HG03432 (cell line): Measurements from ENCODE around the gene MRTO4.
"Not testable (repeated sequence)": the region's sequence is repeated elsewhere in the genome, so short reads cannot be mapped to it uniquely, and the experiment has no call there.

Experiments used
- ATAC-seq: cut with Tn5 transposase; IDR thresholded peaks from one replicate; pipeline ENCODE4 v1.9.1; 2021; ENCODE audit warnings: mild to moderate bottlenecking, moderate library complexity; ENCODE audit not compliant: unreplicated experiment

The MRTO4 gene

DNA sequence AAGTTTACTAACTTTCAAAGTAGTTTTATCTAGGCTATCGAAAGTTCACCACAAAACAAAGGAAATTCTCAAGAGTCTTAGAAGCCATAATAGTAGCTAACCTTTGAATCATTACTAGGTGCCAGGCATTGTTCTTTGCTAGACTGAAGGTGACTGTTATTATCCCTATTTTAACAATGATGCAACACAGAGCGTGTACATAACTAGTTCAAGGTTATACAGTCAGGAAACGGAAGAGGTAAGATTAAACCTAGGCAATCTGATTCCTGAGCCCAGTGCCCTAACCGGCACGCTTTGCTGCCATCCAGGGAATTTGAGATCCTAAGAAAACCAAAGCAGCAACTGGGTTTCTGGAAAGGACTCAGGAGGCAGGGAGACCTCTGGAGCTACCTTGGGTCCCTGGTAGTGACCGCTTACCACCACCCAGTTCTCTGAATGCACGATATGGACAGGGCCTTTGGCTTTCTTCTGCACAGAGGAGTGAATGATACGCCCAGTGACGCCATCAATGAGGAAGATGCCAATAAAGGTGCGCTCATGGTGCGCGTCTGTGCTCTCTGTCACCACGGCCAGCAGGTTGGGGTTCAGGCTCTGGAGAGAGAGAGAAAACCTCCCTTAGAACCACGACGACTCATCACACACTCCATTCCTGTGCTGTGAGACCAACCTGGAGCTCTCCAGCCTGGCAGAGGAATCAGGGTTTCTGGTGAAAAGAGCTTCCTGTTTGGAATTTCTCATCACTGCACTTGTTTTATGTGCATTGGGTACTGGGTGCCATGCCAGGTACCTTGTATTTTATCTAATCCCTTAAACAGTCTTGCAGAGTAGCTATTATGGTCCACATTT is 28.4 kb upstream of the MRTO4 start:
- no peak for ATAC-seq

- ATAC-seq = no peak
Observed at GRCh38 chr1:19229229-19229628, 22.4 kb upstream of the MRTO4 start.

DNA sequence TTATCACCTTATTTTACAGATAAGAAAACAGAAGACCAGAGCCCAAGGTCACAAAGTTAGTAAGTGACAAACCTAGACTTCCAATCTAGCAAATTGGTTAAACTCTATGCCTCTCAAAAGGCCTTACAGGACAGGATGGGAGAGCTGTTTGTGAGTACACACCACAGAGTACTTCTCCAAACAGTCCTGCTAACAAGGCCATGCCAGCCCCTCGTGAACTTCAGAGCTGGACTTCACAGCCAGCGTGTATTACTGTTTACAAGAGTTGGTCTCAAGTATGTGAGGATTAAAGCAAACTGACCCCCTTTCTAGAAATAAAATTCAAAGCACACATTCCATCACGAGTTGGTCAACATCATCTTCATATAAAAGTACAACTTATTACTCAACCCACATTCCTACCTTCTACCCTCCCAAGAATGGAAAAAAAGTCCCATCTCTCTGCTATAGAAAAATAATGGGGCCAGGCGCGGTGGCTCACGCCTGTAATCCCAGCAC is 21.7 kb upstream of the MRTO4 start:
- no peak for ATAC-seq

DNA sequence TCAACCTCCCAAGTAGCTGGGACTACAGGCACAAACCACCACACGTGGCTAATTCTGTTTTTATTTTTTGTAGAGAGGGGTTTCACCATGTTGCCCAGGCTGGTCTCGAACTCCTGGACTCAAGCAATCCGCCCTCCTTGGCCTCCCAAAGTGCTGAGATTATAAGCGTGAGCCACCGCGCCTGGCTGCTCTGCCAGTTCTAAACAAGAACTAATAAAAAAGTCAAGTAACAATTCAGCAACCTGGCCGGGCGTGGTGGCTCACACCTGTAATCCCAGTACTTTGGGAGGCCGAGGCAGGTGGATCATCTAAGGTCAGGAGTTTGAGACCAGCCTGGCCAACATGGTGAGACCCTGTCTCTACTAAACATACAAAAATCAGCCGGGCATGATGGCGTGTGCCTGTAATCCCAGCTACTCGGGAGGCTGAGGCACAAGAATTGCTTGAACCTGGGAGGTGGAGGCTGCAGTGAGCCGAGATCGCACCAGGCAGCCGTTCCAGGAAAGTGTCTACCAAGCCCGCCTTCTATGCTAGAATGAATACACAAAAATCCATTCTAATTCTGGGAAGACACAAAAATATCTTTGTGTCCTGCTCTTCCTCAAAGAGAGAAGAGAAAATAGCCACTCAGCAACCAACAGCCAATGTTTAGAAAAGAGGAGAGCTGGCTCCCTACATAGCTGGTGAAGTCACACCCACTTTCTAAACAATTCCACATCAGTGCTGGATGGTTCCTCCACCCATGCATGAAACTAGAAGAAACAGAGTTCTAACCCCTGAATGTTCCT is 19.7 kb upstream of the MRTO4 start:
- ATAC-seq = not testable (repeated sequence)

GRCh38 chr1:19232524-19232846 is 19.1 kb upstream of the MRTO4 start:
- ATAC-seq = no peak

- no peak for ATAC-seq
Observed at GRCh38 chr1:19234224-19234623, 17.4 kb upstream of the MRTO4 start.

GRCh38 chr1:19239876-19240275 is 11.7 kb upstream of the MRTO4 start:
- ATAC-seq = no peak

GRCh38 chr1:19240673-19241538 is 10.7 kb upstream of the MRTO4 start:
- peak; percentile 56 for ATAC-seq

DNA sequence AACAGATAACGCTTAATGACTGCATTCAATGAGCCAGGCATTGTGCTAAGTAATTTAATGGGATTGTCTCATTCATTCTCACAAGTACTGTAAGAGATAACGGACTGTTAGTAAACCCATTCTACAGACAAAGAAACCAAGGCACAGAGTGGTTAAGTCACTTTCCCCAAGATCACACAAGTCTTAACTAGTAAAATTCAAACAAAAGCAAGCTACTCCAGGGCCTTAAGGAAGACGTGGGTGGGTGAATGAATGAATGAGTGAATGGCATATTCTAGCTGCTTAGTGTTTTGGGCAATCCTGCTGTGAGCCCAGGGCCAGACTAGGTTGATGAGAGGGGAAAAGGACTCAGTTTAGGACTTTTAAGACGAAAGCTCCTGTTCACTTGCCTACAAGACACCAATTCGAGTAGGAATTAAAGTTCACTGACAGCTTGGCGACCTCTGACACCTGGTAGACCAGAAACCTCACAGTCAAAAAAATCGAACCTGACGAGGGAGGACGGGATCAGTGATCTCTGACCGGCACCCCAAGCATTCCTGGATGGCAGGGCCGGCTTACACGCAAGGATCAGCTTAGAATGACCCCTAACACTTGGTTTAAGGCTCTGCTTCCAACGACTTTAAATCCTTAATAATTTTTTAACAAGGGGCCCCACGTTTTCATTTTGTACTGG is 838 bp upstream of the MRTO4 start:
- ATAC-seq = no peak

GRCh38 chr1:19254416-19254815 is 2.8 kb downstream of the MRTO4 start:
- no peak for ATAC-seq

- no peak for ATAC-seq
Observed at GRCh38 chr1:19255288-19255687, 3.7 kb downstream of the MRTO4 start.

DNA sequence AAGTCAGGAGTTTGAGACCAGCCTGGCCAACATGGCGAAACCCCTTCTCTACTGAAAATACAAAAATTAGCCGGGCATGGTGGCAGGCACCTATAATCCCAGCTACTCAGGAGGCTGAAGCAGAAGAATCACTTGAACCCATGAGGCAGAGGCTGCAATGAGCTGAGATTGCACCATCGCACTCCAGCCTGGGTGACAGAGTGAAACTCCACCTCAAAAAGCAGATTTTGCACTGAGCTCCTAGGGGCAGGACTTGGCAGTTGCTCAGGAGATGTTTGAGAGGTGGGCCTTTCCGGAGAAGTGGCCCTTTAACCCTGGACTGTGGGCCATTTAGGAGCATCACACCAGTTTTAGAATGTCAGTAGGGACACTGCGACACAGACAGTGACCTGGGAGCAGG is 4.7 kb downstream of the MRTO4 start:
- ATAC-seq = not testable (repeated sequence)

DNA sequence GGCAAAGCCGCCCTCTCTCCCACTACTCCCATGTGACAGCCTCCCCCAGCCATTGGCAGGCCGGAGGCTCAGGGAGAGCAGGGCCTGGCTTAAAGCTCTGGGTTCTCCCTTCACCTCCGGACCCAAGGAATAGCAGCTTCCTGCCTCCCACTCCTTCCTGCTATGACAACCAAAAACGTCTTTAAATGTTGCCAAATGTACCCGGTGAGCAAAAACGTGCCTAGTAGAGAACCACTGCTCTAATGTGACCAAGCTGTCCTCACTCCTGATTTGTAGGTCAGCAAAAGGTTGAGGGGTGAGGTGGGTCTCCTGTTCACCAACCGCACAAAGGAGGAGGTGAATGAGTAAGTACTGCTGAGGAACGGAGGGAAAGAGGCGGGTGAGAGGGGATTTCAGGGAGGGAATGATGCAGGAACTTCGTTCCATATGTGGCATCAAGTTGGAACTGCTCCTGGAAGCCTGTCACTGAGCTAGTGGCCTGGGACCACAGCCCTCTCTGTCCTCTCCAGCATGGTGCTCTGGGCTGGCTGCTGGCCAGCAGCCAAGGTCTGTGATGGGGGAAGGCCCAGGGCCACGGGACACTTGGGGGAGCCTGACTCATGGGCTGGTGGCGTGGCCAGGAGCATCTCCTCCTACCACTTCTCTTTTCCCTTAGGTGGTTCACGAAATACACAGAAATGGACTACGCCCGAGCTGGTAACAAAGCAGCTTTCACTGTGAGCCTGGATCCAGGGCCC is 5.7 kb downstream of the MRTO4 start:
- no peak for ATAC-seq

- ATAC-seq = no peak
Observed at GRCh38 chr1:19258353-19258752, 6.7 kb downstream of the MRTO4 start.

DNA sequence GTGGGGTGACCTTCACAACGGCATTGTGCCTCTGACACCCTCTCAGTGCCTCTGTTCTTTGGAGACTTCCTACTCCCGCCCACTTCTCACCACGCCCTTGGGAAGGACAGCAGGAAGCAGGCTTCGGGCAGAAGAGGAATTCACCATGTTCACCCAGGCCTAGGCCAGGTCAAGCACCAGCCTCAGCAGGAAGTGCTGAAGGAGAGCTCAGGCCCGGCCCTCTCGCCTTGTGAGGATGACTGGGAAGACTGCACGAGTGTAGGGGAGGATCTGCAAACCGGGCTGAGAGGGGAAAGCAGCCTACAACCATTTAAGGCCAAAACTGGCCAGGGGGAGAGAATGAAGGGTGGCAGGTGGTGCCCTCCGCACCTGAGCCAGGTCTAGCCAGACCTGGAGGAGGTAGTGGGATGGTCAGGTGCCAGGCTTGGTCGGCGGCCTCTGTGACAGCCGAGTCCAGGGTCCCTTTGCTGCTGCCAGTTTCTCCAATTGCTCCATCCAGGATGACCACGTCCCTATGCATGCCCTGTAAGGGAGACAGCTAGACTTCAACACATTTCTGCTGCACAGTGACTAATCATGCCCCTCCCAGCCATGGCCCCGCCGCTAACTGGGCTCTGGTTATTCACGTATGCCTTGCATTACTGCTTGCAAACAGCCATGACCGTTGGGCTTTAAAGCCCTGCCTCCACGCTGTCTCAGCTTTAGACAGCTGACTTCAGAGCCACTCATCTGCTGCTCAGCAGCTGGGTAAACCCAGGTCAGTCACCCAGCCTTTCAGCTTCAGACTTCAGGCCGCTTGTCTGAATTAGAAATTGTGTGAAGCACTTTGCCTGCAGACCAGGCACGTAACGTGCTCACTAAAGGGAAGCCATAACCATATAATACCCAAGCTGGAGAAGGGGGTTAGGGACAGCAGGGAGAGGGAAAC is 8.9 kb downstream of the MRTO4 start:
- ATAC-seq = no peak

- no peak for ATAC-seq
Observed at GRCh38 chr1:19262047-19262446, 10.4 kb downstream of the MRTO4 start.

DNA sequence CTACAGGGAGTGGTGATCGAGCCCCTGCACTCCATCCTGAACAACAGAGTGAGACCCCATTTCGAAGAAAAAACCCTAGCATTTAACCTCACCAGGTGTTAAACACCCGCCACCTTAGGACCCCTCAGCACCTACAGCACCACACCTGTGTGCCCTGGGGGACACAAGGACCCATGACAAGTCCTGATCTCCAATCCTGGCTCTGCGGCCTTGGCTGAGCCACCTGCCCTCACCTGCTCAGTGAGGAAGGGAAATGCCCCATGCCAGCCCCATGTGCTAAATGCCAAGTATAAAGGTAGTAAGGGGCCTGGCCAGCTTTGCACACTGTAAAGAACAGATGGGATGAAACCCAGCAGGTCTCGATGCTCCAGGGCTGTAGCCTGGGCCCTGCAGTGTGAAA is 11.1 kb downstream of the MRTO4 start:
- no peak for ATAC-seq

GRCh38 chr1:19268445-19268844 is 16.8 kb downstream of the MRTO4 start:
- no peak for ATAC-seq
